Endothelial cell of umbilical vein (primary cell): ENCODE results near the gene ARFRP1.

Experiments used
- CTCF ChIP-seq, 2 donors: IDR thresholded peaks; 1 replicate in 1 of 2; 2 replicates in 1 of 2; pipeline ENCODE4 v1.5.1; 2011; ENCODE audit warnings: low read length in 2 of 2, mild to moderate bottlenecking in 2 of 2, moderate library complexity in 2 of 2, control low read depth in 1 of 2, inconsistent platforms in 1 of 2, low read depth in 1 of 2; ENCODE audit not compliant: insufficient read depth in 1 of 2; ENCODE audit errors: extremely low read depth in 1 of 2
- POLR2AphosphoS5 ChIP-seq: IDR thresholded peaks from 2 replicates; pipeline ENCODE4 v1.6.1; 2012; ENCODE audit warnings: low read depth, mild to moderate bottlenecking, control low read depth, low read length, moderate library complexity; ENCODE audit not compliant: insufficient read depth

GRCh38 chr20:63658749-63659187 is 49.0 kb downstream of the ARFRP1 start:
- TF ChIP-seq CTCF (IDR thresholded peaks at IDR 0.05; ENCODE audit: extremely low read depth in 1 of 2, insufficient read depth in 1 of 2, low read depth in 1 of 2, low read length in 2 of 2) (no peak), POLR2AphosphoS5 (no peak)
